Neural progenitor cell (in vitro differentiated cells): ENCODE measurements around the gene CHPF2. TPM values are rescaled to one million over a fixed set of nuclear protein-coding genes. Genes with fewer than 3 reads are reported as not detected.

ENCODE experiments used
- DNase-seq: peaks from one replicate; pipeline ENCODE4 v3.0.0-alpha.2; 2016; ENCODE audit warnings: low spot score
- H2AFZ ChIP-seq: fragments of 200-600 bp; sonication (generic); replicated peaks from 2 replicates; pipeline ENCODE4 v1.6.1; 2016; ENCODE audit warnings: antibody characterized with exemption
- H3F3A ChIP-seq: fragments of 200-600 bp; sonication (generic); 2 replicates; pipeline ENCODE4 v1.6.1; 2016; ENCODE audit warnings: antibody characterized with exemption, low read depth
- H3K27ac ChIP-seq: fragments of 200-600 bp; sonication (generic); 2 replicates; pipeline ENCODE4 v1.5.1; 2016; ENCODE audit warnings: mild to moderate bottlenecking
- H3K27me3 ChIP-seq: fragments of 200-600 bp; sonication (generic); 2 replicates; pipeline ENCODE4 v1.6.1; 2016; ENCODE audit warnings: mild to moderate bottlenecking, moderate library complexity
- H3K36me3 ChIP-seq: fragments of 200-600 bp; sonication (generic); 2 replicates; pipeline ENCODE4 v1.5.1; 2016
- H3K4me1 ChIP-seq: fragments of 200-600 bp; sonication (generic); 2 replicates; pipeline ENCODE4 v1.6.1; 2016; ENCODE audit warnings: mixed run types
- H3K4me2 ChIP-seq: fragments of 200-600 bp; sonication (generic); 2 replicates; pipeline ENCODE4 v1.6.1; 2016
- H3K4me3 ChIP-seq: fragments of 200-600 bp; sonication (generic); 2 replicates; pipeline ENCODE4 v1.5.1; 2016
- H3K79me2 ChIP-seq: fragments of 200-600 bp; sonication (generic); 2 replicates; pipeline ENCODE4 v1.6.1; 2016; ENCODE audit warnings: low read depth
- H3K9ac ChIP-seq: fragments of 200-600 bp; sonication (generic); 2 replicates; pipeline ENCODE4 v1.6.1; 2016
- H3K9me3 ChIP-seq: fragments of 200-600 bp; sonication (generic); 2 replicates; pipeline ENCODE4 v1.5.1; 2016; ENCODE audit warnings: low read depth
- H4K20me1 ChIP-seq: fragments of 200-600 bp; sonication (generic); 2 replicates; pipeline ENCODE4 v1.6.1; 2016; ENCODE audit warnings: low read depth
- H3K27ac Mint-ChIP-seq: 3 replicates; pipeline ENCODE4 v1.8.0; 2021; ENCODE audit warnings: mixed read lengths
- H3K27me3 Mint-ChIP-seq: 2 replicates; pipeline ENCODE4 v1.8.0; 2022; ENCODE audit warnings: low read depth, mild to moderate bottlenecking, inconsistent platforms, moderate library complexity, mixed read lengths; ENCODE audit not compliant: insufficient read depth
- H3K36me3 Mint-ChIP-seq: 3 replicates; pipeline ENCODE4 v1.8.0; 2021; ENCODE audit warnings: mixed read lengths
- H3K4me1 Mint-ChIP-seq: 3 replicates; pipeline ENCODE4 v1.8.0; 2021; ENCODE audit warnings: mixed read lengths
- H3K4me3 Mint-ChIP-seq: 3 replicates; pipeline ENCODE4 v1.8.0; 2021; ENCODE audit warnings: mild to moderate bottlenecking, moderate library complexity, mixed read lengths
- H3K9me3 Mint-ChIP-seq: 3 replicates; pipeline ENCODE4 v1.8.0; 2020; ENCODE audit warnings: mixed read lengths
- EZH2 ChIP-seq: fragments of 200-600 bp; sonication (generic); IDR thresholded peaks from 2 replicates; pipeline ENCODE4 v1.6.1; 2017; ENCODE audit warnings: antibody characterized with exemption, mild to moderate bottlenecking, moderate library complexity
- EZH2phosphoT487 ChIP-seq: fragments of 200-600 bp; sonication (generic); IDR thresholded peaks from 2 replicates; pipeline ENCODE4 v1.6.1; 2017; ENCODE audit warnings: antibody characterized with exemption
- total RNA-seq: library from RNA; depleted of rRNA; stranded (reverse); fragments of >200 nt; gene quantifications from 2 replicates; pipeline ENCODE4 v1.2.3, GENCODE V29; 2015; ENCODE audit warnings: low replicate concordance
- TF ChIP-seq, protein P1 (sequence below): fragments of 200-600 bp; sonication (generic); IDR thresholded peaks from 2 replicates; pipeline ENCODE4 v1.5.1; 2017; ENCODE audit warnings: antibody characterized with exemption, mild to moderate bottlenecking

Gene CHPF2
- total RNA-seq, 1 donor from 2014 or later, result 8.8 TPM

GRCh38 chr7:151207804-151208203 is 24.5 kb upstream of the CHPF2 start:
- Mint-ChIP-seq H3K4me1 (peaks cover 2% of the 10 kb centered on the region), H3K27ac (no peak overlapping the region), H3K4me3 (no peak overlapping the region), H3K27me3 (peaks cover 4% of the 10 kb centered on the region), H3K9me3 (no peaks in the 10 kb centered on the region), H3K36me3 (no peaks in the 10 kb centered on the region)
- Histone ChIP-seq H3K27me3 (peaks cover 18% of the 10 kb centered on the region), H3K9me3 (no peaks in the 10 kb centered on the region), H3K27ac (no peak overlapping the region), H3K36me3 (no peaks in the 10 kb centered on the region), H4K20me1 (peaks cover 7% of the 10 kb centered on the region), H3K79me2 (no peaks in the 10 kb centered on the region), H3K4me1 (peaks cover 18% of the 10 kb centered on the region), H3F3A (peaks cover 16% of the 10 kb centered on the region), H2AFZ (no peak overlapping the region), H3K4me2 (no peak overlapping the region), H3K4me3 (no peak overlapping the region), H3K9ac (no peak overlapping the region)
- TF ChIP-seq EZH2phosphoT487 (no peak), EZH2 (no peak)
- TF ChIP-seq, protein P1, sequence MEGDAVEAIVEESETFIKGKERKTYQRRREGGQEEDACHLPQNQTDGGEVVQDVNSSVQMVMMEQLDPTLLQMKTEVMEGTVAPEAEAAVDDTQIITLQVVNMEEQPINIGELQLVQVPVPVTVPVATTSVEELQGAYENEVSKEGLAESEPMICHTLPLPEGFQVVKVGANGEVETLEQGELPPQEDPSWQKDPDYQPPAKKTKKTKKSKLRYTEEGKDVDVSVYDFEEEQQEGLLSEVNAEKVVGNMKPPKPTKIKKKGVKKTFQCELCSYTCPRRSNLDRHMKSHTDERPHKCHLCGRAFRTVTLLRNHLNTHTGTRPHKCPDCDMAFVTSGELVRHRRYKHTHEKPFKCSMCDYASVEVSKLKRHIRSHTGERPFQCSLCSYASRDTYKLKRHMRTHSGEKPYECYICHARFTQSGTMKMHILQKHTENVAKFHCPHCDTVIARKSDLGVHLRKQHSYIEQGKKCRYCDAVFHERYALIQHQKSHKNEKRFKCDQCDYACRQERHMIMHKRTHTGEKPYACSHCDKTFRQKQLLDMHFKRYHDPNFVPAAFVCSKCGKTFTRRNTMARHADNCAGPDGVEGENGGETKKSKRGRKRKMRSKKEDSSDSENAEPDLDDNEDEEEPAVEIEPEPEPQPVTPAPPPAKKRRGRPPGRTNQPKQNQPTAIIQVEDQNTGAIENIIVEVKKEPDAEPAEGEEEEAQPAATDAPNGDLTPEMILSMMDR, result no peak
- DNase-seq, result no peak

GRCh38 chr7:151208253-151208862 is 23.9 kb upstream of the CHPF2 start:
- Mint-ChIP-seq H3K36me3 (peaks cover 3% of the 10 kb centered on the region), H3K4me3 (no peak overlapping the region), H3K27me3 (peaks cover 4% of the 10 kb centered on the region), H3K27ac (no peak overlapping the region), H3K4me1 (peaks cover 2% of the 10 kb centered on the region), H3K9me3 (no peaks in the 10 kb centered on the region)
- H4K20me1 ChIP-seq, result peaks cover 7% of the 10 kb centered on the region
- DNase-seq, result no peak
- H3K4me2 ChIP-seq, result no peak overlapping the region
- H3F3A ChIP-seq, result peaks cover 16% of the 10 kb centered on the region
- H3K27ac ChIP-seq, result no peak overlapping the region
- H3K9ac ChIP-seq, result no peak overlapping the region
- peaks cover 18% of the 10 kb centered on the region for H3K4me1 ChIP-seq
- H3K27me3 ChIP-seq, result peaks cover 18% of the 10 kb centered on the region
- H2AFZ ChIP-seq, result no peak overlapping the region
- H3K9me3 ChIP-seq, result no peaks in the 10 kb centered on the region
- no peak overlapping the region for H3K4me3 ChIP-seq
- H3K79me2 ChIP-seq, result no peaks in the 10 kb centered on the region
- TF ChIP-seq EZH2phosphoT487 (no peak), EZH2 (no peak)
- TF ChIP-seq, protein P1, result no peak
- no peaks in the 10 kb centered on the region for H3K36me3 ChIP-seq

- no peak for DNase-seq
- Histone ChIP-seq H3K36me3 (no peaks in the 10 kb centered on the region), H3K79me2 (no peaks in the 10 kb centered on the region), H3K4me1 (peaks cover 18% of the 10 kb centered on the region), H4K20me1 (peaks cover 7% of the 10 kb centered on the region), H3K9ac (no peak overlapping the region), H3K9me3 (no peaks in the 10 kb centered on the region), H3K4me2 (no peak overlapping the region), H3K27me3 (peaks cover 14% of the 10 kb centered on the region), H3K27ac (no peak overlapping the region), H3K4me3 (no peak overlapping the region), H2AFZ (no peak overlapping the region), H3F3A (peaks cover 16% of the 10 kb centered on the region)
- no peak overlapping the region for H3K4me3 Mint-ChIP-seq
- H3K9me3 Mint-ChIP-seq, result no peaks in the 10 kb centered on the region
- TF ChIP-seq EZH2phosphoT487, result no peak
- no peak for TF ChIP-seq EZH2
- TF ChIP-seq, protein P1, result no peak
- H3K4me1 Mint-ChIP-seq, result peaks cover 2% of the 10 kb centered on the region
- peaks cover 7% of the 10 kb centered on the region for H3K27me3 Mint-ChIP-seq
- H3K36me3 Mint-ChIP-seq, result peaks cover 7% of the 10 kb centered on the region
- H3K27ac Mint-ChIP-seq, result no peak overlapping the region
Observed at GRCh38 chr7:151209588-151209987, 22.7 kb upstream of the CHPF2 start.
